SK-MEL-5 (cell line): ENCODE results near the gene TSGA10IP. TPM values are rescaled to one million over a fixed set of nuclear protein-coding genes. Genes with fewer than 3 reads are reported as not detected.

Source experiments
- DNase-seq: peaks from one replicate; pipeline ENCODE4 v3.0.0-alpha.2; 2016; ENCODE audit warnings: low read depth, low spot score
- in situ Hi-C: cut with HindIII; loops from 2 replicates; pipeline ENCODE4 v1.10.0; 2016; ENCODE audit warnings: low sequenced_read_pairs, high pct_unique_total_duplicates, low pct_unique_long_range_greater_than_20kb
- polyA plus RNA-seq, 2 experiments: library from polyadenylated mRNA; depleted of rRNA; stranded (reverse); fragments of >200 nt; gene quantifications; 2 replicates each; pipeline ENCODE4 v1.2.3, GENCODE V29; 2015
- total RNA-seq: library from RNA; depleted of rRNA; stranded (reverse); fragments of >200 nt; shearing (Covaris generic); gene quantifications from 2 replicates; pipeline ENCODE4 v1.2.3, GENCODE V29; 2014; rRNA removed

TSGA10IP gene
- total RNA-seq, result not detected in 2 replicates
- not detected in 2 replicates for polyA plus RNA-seq (2015; cell fraction: cytosol; rRNA removed)
- polyA plus RNA-seq (2015; cell fraction: nucleus; rRNA removed), result not detected in 2 replicates

- DNase-seq, result no peak
- in situ Hi-C loops, result no loop called here
Observed at GRCh38 chr11:65945430-65945911, at the start of gene TSGA10IP. Gene TSGA10IP, plus strand, starts transcription at chr11:65945480. Its CDS starts 196 bp downstream, at chr11:65945676.

- DNase-seq, result no peak
- in situ Hi-C loops, result no loop called here
Observed at GRCh38 chr11:65895482-65895981, 49.7 kb upstream of the TSGA10IP start.

GRCh38 chr11:65896034-65896999 is 49.0 kb upstream of the TSGA10IP start:
- DNase-seq, result no peak
- in situ Hi-C loops, result no loop called here

GRCh38 chr11:65897020-65897471 is 48.2 kb upstream of the TSGA10IP start:
- no peak for DNase-seq
- in situ Hi-C loops, result no loop called here

GRCh38 chr11:65898656-65899355 is 46.5 kb upstream of the TSGA10IP start:
- in situ Hi-C loops, result no loop called here
- DNase-seq, result no peak

- in situ Hi-C loops, result no loop called here
- DNase-seq, result peak; percentile 38
Observed at GRCh38 chr11:65899356-65900124, 45.7 kb upstream of the TSGA10IP start.

GRCh38 chr11:65900125-65900898 is 45.0 kb upstream of the TSGA10IP start, which contains the start of gene FOSL1:
Gene FOSL1, minus strand, starts transcription at chr11:65900388. Its CDS starts 49 bp downstream, at chr11:65900339.
- peak; percentile 85 for DNase-seq
- in situ Hi-C loops, result no loop called here

- DNase-seq, result no peak
- in situ Hi-C loops, result no loop called here
Observed at GRCh38 chr11:65900899-65901180, 44.4 kb upstream of the TSGA10IP start.

- DNase-seq, result peak; percentile 48
- in situ Hi-C loops, result no loop called here
Observed at GRCh38 chr11:65903068-65903481, 42.2 kb upstream of the TSGA10IP start.

- in situ Hi-C loops, result no loop called here
- no peak for DNase-seq
Observed at GRCh38 chr11:65903715-65904114, 41.6 kb upstream of the TSGA10IP start.

- in situ Hi-C loops, result no loop called here
- no peak for DNase-seq
Observed at GRCh38 chr11:65906602-65907001, 38.7 kb upstream of the TSGA10IP start.

- in situ Hi-C loops, result no loop called here
- no peak for DNase-seq
Observed at GRCh38 chr11:65907878-65908277, 37.4 kb upstream of the TSGA10IP start.

- in situ Hi-C loops, result no loop called here
- peak; percentile 65 for DNase-seq
Observed at GRCh38 chr11:65911682-65912568, 33.4 kb upstream of the TSGA10IP start.

- no peak for DNase-seq
Observed at GRCh38 chr11:65912845-65913244, 32.4 kb upstream of the TSGA10IP start.

GRCh38 chr11:65915101-65915820 is 30.0 kb upstream of the TSGA10IP start:
- in situ Hi-C loops, result no loop called here
- DNase-seq, result no peak

More at GRCh38 chr11:65912845-65913244, 32.4 kb upstream of the TSGA10IP start:
- in situ Hi-C loops, result no loop called here
